NCI-H510A (cell line): ENCODE results near the gene USP11.

Experiments
- DNase-seq: peaks from one replicate; lab custom pipeline; 2025; lab: John Stamatoyannopoulos, UW

Gene USP11

GRCh38 chrX:47224896-47225290, 7.9 kb upstream of the USP11 start:
- no peak for DNase-seq

GRCh38 chrX:47226071-47226470, 6.7 kb upstream of the USP11 start:
- no peak for DNase-seq

- DNase-seq: no peak
These were observed 6.1 kb upstream of the USP11 start for GRCh38 chrX:47226531-47227333.

- no peak for DNase-seq
These were observed 5.5 kb upstream of the USP11 start for GRCh38 chrX:47227334-47227583.

GRCh38 chrX:47228550-47229270, 4.1 kb upstream of the USP11 start:
- DNase-seq: no peak

- no peak for DNase-seq
These were observed 3.4 kb upstream of the USP11 start for GRCh38 chrX:47229427-47229826.

GRCh38 chrX:47230136-47230868, 2.5 kb upstream of the USP11 start:
- no peak for DNase-seq

GRCh38 chrX:47231167-47231566, 1.6 kb upstream of the USP11 start:
- DNase-seq: no peak

GRCh38 chrX:47232197-47232802, 509 bp upstream of the USP11 start:
- DNase-seq: no peak

- DNase-seq: peak; percentile 96
These were observed 714 bp downstream of the USP11 start for GRCh38 chrX:47233333-47234113.

GRCh38 chrX:47234583-47234982, 1.8 kb downstream of the USP11 start:
- DNase-seq: no peak

GRCh38 chrX:47235691-47236103, 2.9 kb downstream of the USP11 start:
- DNase-seq: no peak

GRCh38 chrX:47239199-47239598, 6.4 kb downstream of the USP11 start:
- DNase-seq: no peak

- no peak for DNase-seq
These were observed 7.2 kb downstream of the USP11 start for GRCh38 chrX:47239898-47240545.

- DNase-seq: no peak
These were observed 7.8 kb downstream of the USP11 start for GRCh38 chrX:47240619-47241018.

- DNase-seq: no peak
These were observed 8.6 kb downstream of the USP11 start for GRCh38 chrX:47241201-47242011.

- DNase-seq: no peak
These were observed 9.5 kb downstream of the USP11 start for GRCh38 chrX:47242321-47242720.

- no peak for DNase-seq
These were observed 10.5 kb downstream of the USP11 start for GRCh38 chrX:47243351-47243750.

- DNase-seq: no peak
These were observed 11.9 kb downstream of the USP11 start for GRCh38 chrX:47244676-47245075.

GRCh38 chrX:47245156-47245555, 12.3 kb downstream of the USP11 start:
- DNase-seq: no peak
